NCI-H2171 (cell line): Measurements from ENCODE around the gene TSPAN8.
"Not testable (repeated sequence)": the region's sequence is repeated elsewhere in the genome, so short reads cannot be mapped to it uniquely, and the experiment has no call there.

Experiments used
- DNase-seq: peaks from one replicate; lab custom pipeline; 2025; lab: John Stamatoyannopoulos, UW

The TSPAN8 gene

GRCh38 chr12:71125949-71126348 is 31.9 kb downstream of the TSPAN8 start:
- no peak for DNase-seq

DNA sequence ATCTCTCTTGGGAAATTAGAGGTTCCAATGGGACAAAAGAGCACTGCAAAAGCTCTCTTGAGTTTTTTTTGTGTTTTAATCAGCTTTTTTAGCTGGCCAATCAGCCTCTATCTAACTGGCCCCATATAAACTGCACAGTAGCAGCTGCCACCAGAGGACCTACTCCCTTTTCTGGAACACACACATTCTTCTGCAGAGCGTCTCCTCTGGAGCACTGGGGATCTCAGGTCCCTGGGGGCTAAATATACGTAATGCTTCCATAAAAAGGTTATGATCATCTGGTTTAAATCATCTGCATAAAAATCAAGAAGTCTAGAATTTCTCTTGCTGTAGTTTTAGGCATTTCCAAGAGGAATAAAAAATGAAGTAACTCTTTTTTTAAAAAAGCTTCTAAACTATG is 32.3 kb downstream of the TSPAN8 start:
- DNase-seq, result no peak

- DNase-seq, result no peak
Observed at GRCh38 chr12:71124835-71125460, 32.9 kb downstream of the TSPAN8 start.

DNA sequence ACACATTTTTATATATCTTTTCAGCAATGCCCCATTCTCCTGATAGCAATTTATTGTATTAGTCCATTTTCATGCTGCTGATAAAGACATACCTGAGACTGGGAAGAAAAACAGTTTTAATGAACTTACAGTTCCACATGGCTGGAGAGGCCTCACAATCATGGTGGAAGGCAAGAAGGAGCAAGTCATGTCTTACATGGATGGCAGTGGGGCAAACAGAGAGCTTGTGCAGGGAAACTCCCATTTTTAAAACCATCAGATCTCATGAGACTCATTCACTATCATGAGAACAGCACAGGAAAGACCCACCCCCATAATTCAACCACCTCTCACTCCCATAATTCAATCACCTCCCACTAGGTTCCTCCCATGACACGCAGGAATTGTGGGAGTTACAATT is 44.7 kb downstream of the TSPAN8 start:
- not testable (repeated sequence) for DNase-seq

DNA sequence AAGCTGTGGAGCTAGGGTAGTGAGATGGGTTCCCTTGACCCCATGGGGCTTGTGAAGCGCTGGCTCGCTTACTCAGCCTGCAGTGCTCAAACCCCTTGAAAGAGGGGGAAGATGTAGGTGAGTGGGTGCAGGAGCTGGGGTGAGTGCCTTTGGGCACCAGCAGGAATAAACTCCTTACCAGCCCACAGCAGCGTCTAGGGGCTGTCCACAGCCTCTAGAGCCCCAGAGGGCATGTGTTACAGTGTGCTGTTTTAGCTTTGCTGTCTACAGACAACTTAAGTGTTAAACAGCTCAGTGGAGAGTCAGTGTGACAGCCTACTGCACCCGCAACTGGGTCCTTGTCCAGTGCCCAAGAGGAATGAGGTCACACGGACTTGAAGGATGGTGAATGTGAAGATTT is 48.0 kb downstream of the TSPAN8 start:
- DNase-seq, result no peak

DNA sequence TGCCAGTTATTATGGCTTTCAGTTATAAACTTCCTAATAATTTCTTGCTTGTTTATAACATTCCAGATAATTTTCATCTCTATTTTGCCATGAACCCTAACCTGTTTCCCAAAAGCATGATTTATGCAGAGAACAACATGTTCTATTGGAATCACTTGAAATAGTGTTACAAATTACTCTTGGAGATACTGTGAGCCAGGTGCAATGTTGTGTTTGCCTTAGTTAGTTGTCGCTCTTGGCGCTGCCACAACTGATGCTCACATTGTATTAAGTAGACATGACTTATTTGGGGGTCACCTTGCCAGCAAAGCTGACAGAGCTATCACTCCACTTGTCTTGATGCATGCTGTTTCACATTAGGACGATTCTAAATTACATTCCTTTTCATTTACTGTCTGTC is 49.4 kb downstream of the TSPAN8 start:
- DNase-seq, result no peak

- no peak for DNase-seq
Observed at GRCh38 chr12:71107936-71108335, 49.9 kb downstream of the TSPAN8 start.

DNA sequence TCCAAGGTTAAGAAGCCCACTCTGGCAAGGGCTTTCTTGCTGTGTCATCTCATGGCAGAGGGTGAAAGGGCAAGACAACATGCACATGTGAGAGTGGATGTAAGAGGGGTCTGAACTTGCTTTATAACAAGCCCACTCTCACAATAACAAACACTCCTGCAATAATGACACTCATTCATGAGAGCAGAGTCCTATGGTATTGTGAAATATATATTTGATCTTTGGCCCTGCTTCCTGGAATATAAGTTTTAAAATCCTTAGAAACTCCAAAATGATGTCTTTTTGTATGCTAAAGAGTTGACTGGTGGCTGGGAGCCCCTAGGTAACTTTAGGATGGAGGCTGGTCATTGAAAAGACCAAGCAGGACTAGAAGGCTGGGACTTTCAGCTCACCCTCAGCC is 51.8 kb downstream of the TSPAN8 start:
- DNase-seq, result no peak

DNA sequence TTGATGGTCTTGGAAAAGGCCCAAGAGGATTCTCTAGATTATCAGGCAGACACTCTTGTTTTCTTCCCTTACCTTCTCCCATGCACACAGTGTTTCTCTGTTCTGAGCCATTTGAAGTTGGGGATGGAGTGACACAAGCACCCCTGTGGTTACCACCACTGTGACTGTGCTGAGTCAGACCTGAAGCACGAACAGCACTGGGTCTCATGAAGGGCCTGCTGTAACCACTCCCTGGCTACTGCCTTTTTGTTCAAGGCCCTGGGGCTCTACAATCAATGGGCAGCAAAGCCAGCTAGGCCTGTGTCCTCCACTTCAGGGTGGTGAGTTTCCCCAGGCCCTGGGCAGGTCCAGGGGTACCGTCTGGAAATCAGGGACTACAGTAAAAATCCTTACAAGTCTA is 65.5 kb downstream of the TSPAN8 start:
- no peak for DNase-seq

DNA sequence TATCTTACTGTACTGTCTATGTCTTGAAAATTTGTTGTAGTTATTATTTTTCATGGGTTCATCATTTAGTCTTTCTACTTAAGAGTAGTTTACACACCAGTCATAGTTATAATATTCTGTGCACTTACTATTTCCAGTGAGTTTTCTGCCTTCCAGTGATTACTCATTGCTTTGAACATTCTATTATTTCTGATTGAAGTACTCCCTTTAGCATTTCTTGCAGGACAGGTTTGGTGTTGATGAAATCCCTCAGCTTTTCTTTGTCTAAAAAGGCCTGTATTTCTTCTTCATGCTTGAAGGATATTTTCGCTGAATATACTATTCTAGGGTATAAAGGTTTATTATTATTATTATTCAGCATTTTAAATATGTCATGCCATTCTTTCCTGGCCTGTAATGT is 66.8 kb downstream of the TSPAN8 start:
- DNase-seq, result no peak

DNA sequence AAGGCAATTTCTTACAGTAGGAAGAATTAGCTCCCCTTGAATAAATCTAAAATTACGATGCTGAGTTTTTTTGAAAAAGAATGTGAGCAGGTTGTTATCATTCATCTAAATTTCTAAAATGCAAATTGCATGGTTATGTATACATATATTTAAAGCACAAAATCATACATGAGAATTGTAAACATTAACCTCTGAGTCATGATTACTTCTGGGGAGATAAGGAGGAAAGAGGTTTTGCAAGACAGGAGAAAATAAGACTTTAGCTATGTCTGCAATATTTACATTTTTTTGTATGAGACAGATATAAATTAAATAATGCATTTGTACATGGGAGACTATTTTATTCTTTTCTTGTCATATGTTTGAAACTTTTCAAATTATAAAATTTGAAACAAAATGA is 72.2 kb downstream of the TSPAN8 start:
- no peak for DNase-seq

DNA sequence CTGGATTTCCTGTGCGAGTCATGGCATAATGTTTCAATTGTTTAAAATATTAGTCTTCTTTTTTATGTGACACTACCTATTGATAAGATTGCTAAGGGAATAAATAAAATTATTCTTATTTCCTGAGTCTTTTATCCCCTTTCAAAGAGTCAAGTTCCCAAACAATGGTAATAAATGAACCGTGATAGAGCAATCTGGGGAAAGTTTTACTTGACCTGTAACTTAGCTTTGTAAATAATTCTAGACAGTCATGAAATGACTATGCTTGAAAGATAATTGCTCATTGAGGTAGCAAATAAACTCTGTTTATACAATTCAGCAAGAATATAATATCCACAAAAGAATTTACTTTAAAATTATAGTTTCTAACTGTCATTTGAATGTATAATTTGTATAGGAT is 82.1 kb downstream of the TSPAN8 start:
- no peak for DNase-seq
